A673 (cell line): ENCODE results near the gene RASIP1.

Source experiments
- CTCF ChIP-seq: fragments of 300-800, 200-600 bp; sonication (generic); conservative IDR thresholded peaks from 2 replicates; pipeline ENCODE4 v1.5.1; 2017; ENCODE audit warnings: low read depth, mild to moderate bottlenecking, antibody characterized with exemption, low read length, moderate library complexity, mixed read lengths
- EZH2 ChIP-seq: fragments of 200-600 bp; sonication (generic); IDR thresholded peaks from 2 replicates; pipeline ENCODE4 v1.6.1; 2017; ENCODE audit warnings: borderline replicate concordance, low read depth, mild to moderate bottlenecking, mixed read lengths, antibody characterized with exemption, low read length; ENCODE audit not compliant: poor library complexity, severe bottlenecking

GRCh38 chr19:48739404-48740163 lies 826 bp downstream of the RASIP1 start:
- TF ChIP-seq CTCF (no peak), EZH2 (no peak)
